WTC11 (cell line): ENCODE measurements around the gene FRK.

Source experiments
- ATF2 ChIP-seq: sonication (generic); formaldehyde crosslinking; IDR thresholded peaks from 2 replicates; pipeline ENCODE4 v1.8.1; 2022; ENCODE audit warnings: low read depth, missing genetic modification reagents, borderline replicate concordance
- CREB1 ChIP-seq: sonication (generic); formaldehyde crosslinking; IDR thresholded peaks from 2 replicates; pipeline ENCODE4 v1.8.0; 2023; ENCODE audit warnings: mild to moderate bottlenecking, missing genetic modification reagents
- E2F1 ChIP-seq: sonication (generic); formaldehyde crosslinking; IDR thresholded peaks from 2 replicates; pipeline ENCODE4 v1.8.0; 2022; ENCODE audit warnings: mild to moderate bottlenecking, missing genetic modification reagents
- IRF2 ChIP-seq: sonication (generic); formaldehyde crosslinking; IDR thresholded peaks from 2 replicates; pipeline ENCODE4 v1.8.0; 2022; ENCODE audit warnings: low read depth, missing genetic modification reagents, borderline replicate concordance
- MAX ChIP-seq: sonication (generic); formaldehyde crosslinking; IDR thresholded peaks from 2 replicates; pipeline ENCODE4 v1.8.0; 2022; ENCODE audit warnings: mild to moderate bottlenecking, missing genetic modification reagents
- NFYB ChIP-seq: sonication (generic); formaldehyde crosslinking; conservative IDR thresholded peaks from 2 replicates; pipeline ENCODE4 v1.8.0; 2022; ENCODE audit warnings: low read depth, missing genetic modification reagents
- RELA ChIP-seq: sonication (generic); formaldehyde crosslinking; IDR thresholded peaks from 2 replicates; pipeline ENCODE4 v1.8.1; 2022; ENCODE audit warnings: missing genetic modification reagents, mild to moderate bottlenecking, borderline replicate concordance
- SMAD4 ChIP-seq: sonication (generic); formaldehyde crosslinking; IDR thresholded peaks from 2 replicates; pipeline ENCODE4 v1.8.0; 2022; ENCODE audit warnings: mild to moderate bottlenecking, missing genetic modification reagents
- ZBTB43 ChIP-seq: sonication (generic); formaldehyde crosslinking; IDR thresholded peaks from 2 replicates; pipeline ENCODE4 v1.8.1; 2023; ENCODE audit warnings: mild to moderate bottlenecking, missing genetic modification reagents
- ZNF138 ChIP-seq: sonication (generic); formaldehyde crosslinking; conservative IDR thresholded peaks from 2 replicates; pipeline ENCODE4 v1.8.1; 2022; ENCODE audit warnings: mild to moderate bottlenecking, moderate library complexity, missing genetic modification reagents
- TF ChIP-seq, protein P1 (sequence below): fragments of 200-600 bp; IDR thresholded peaks from 2 replicates; pipeline ENCODE4 v1.8.0; 2022; ENCODE audit warnings: antibody characterized with exemption

- TF ChIP-seq E2F1 (CRISPR knock-in tag) (no peak), ZNF138 (CRISPR knock-in tag) (no peak), ZBTB43 (CRISPR knock-in tag) (no peak), IRF2 (CRISPR knock-in tag) (no peak), MAX (CRISPR knock-in tag) (no peak), ATF2 (CRISPR knock-in tag) (no peak), RELA (CRISPR knock-in tag) (no peak), NFYB (CRISPR knock-in tag) (no peak), CREB1 (CRISPR knock-in tag) (no peak), SMAD4 (no peak)
- TF ChIP-seq, protein P1, sequence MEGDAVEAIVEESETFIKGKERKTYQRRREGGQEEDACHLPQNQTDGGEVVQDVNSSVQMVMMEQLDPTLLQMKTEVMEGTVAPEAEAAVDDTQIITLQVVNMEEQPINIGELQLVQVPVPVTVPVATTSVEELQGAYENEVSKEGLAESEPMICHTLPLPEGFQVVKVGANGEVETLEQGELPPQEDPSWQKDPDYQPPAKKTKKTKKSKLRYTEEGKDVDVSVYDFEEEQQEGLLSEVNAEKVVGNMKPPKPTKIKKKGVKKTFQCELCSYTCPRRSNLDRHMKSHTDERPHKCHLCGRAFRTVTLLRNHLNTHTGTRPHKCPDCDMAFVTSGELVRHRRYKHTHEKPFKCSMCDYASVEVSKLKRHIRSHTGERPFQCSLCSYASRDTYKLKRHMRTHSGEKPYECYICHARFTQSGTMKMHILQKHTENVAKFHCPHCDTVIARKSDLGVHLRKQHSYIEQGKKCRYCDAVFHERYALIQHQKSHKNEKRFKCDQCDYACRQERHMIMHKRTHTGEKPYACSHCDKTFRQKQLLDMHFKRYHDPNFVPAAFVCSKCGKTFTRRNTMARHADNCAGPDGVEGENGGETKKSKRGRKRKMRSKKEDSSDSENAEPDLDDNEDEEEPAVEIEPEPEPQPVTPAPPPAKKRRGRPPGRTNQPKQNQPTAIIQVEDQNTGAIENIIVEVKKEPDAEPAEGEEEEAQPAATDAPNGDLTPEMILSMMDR: no peak
Measured at GRCh38 chr6:115902436-115902835, 158.3 kb downstream of the FRK start.
